Liver (tissue), 3 donors: Measurements from ENCODE around the gene DOCK1.

Experiments
- CTCF ChIP-seq: fragments of 150-350 bp; IDR thresholded peaks from 2 replicates; pipeline ENCODE4 v1.5.1; 2017; ENCODE audit warnings: improper control_type of control experiment, low read depth, low read length; ENCODE audit not compliant: missing input control
- MAX ChIP-seq: IDR thresholded peaks from 2 replicates; pipeline ENCODE4 v1.6.1; 2016; ENCODE audit warnings: antibody characterized with exemption
- SP1 ChIP-seq: IDR thresholded peaks from 2 replicates; pipeline ENCODE4 v1.6.1; 2018; ENCODE audit warnings: antibody characterized with exemption, mild to moderate bottlenecking
- donor health status: healthy.
- donor health status: healthy.

- TF ChIP-seq CTCF (no peak), MAX (no peak), SP1 (no peak)
These were observed 189.8 kb downstream of the DOCK1 start for GRCh38 chr10:127094984-127095383.
